RPMI7951 (cell line): Measurements from ENCODE around the gene SCYL1. TPM values are rescaled to one million over a fixed set of nuclear protein-coding genes. Genes with fewer than 3 reads are reported as not detected.

Experiments
- DNase-seq: peaks from one replicate; pipeline ENCODE4 v3.0.0-alpha.2; 2012; ENCODE audit warnings: low read depth
- total RNA-seq: library from RNA; depleted of rRNA; stranded (reverse); fragments of >200 nt; shearing (Covaris generic); gene quantifications from 2 replicates; pipeline ENCODE4 v1.2.3, GENCODE V29; 2014

Gene SCYL1
- total RNA-seq, 1 experiment from 2014 or later: 65.7 TPM

DNA sequence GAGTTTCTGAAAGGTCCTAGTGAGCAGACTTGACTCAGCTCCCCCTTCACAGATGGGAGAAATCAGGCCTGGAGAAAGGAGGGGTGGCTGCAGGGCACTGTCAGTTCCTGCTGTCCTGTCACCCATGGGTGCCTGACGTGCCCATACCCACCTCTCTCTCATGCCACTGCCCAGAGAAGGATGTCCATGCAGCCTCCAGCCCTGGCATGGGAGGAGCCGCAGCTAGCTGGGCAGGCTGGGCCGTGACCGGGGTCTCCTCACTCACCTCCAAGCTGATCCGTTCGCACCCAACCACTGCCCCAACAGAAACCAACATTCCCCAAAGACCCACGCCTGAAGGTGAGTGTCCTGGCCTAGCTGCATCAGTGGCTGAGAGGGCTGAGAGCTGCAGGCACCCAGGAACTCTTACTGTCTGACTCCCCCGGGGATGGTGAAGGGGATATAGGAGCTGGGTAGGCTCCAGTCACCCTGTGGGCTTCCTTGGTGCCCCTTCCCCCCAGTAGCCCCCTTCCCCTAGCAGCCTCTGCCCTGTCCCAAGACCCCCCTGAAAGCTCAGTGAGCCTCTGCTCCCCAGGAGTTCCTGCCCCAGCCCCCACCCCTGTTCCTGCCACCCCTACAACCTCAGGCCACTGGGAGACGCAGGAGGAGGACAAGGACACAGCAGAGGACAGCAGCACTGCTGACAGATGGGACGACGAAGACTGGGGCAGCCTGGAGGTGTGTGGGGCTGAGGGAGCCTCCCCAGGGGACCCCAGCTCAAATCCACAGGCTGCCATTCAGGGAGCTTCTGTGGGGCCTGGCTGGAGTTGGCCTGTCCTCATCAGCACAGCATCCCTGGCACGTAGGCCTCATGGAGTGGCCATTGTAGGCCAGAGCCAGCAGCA, 11.8 kb downstream of the SCYL1 start:
- no peak for DNase-seq

DNA sequence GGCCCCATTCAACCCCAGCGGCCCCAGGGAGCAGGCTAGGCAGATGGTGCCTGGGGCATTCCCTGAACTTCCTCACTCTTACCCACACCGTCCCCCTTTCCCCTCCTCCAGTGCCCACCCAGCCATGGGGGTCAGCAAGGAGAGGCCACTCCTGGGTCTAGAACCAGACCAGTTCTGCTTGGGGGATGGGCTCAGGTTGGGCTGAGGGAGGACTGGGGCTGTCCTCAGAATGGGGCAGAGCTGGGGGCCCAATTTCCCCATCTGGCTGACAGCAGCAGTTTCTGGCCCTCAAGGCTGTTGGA, 12.4 kb downstream of the SCYL1 start:
- DNase-seq: no peak

DNA sequence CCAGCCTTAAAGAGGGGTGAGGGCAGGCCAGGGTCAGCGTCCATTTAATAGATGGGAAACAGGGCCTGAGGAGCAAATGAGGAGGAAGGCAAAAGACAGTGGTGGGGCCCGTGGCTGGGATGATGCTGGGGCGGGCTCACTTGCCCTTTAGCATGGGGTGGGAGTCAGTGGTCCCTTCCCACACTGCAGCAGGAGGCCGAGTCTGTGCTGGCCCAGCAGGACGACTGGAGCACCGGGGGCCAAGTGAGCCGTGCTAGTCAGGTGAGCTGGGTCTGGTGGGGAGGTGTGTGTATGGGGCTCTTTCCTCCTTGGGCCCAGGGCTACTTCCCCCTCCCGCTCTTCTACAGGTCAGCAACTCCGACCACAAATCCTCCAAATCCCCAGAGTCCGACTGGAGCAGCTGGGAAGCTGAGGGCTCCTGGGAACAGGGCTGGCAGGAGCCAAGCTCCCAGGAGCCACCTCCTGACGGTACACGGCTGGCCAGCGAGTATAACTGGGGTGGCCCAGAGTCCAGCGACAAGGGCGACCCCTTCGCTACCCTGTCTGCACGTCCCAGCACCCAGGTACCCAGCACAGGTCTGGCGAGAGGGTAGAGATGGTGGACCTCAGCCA, 12.8 kb downstream of the SCYL1 start:
- DNase-seq: no peak

DNA sequence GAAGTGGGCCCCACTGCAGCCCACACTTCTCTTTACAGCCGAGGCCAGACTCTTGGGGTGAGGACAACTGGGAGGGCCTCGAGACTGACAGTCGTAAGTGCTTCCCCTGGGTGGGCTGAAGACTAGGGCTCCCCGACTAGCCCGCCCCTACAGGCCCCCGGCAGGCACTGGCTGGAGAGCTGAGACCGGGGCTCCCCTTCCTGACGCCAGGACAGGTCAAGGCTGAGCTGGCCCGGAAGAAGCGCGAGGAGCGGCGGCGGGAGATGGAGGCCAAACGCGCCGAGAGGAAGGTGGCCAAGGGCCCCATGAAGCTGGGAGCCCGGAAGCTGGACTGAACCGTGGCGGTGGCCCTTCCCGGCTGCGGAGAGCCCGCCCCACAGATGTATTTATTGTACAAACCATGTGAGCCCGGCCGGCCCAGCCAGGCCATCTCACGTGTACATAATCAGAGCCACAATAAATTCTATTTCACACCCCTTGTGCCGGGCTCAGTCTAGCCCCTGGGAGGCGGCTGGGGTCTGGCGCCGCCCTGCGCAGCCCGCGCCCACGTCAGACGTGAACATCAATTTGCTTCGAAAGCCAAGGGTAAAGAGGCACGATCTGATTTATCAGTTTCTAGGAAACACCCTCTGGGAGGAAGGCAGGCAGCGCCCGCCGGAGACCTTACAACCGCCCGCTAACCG, 13.5 kb downstream of the SCYL1 start:
- no peak for DNase-seq

- no peak for DNase-seq
Measured at GRCh38 chr11:65538915-65539743, 14.2 kb downstream of the SCYL1 start.

GRCh38 chr11:65539744-65540289, 14.9 kb downstream of the SCYL1 start:
- DNase-seq: no peak

GRCh38 chr11:65540290-65541092, 15.6 kb downstream of the SCYL1 start:
- peak; percentile 86 for DNase-seq

DNA sequence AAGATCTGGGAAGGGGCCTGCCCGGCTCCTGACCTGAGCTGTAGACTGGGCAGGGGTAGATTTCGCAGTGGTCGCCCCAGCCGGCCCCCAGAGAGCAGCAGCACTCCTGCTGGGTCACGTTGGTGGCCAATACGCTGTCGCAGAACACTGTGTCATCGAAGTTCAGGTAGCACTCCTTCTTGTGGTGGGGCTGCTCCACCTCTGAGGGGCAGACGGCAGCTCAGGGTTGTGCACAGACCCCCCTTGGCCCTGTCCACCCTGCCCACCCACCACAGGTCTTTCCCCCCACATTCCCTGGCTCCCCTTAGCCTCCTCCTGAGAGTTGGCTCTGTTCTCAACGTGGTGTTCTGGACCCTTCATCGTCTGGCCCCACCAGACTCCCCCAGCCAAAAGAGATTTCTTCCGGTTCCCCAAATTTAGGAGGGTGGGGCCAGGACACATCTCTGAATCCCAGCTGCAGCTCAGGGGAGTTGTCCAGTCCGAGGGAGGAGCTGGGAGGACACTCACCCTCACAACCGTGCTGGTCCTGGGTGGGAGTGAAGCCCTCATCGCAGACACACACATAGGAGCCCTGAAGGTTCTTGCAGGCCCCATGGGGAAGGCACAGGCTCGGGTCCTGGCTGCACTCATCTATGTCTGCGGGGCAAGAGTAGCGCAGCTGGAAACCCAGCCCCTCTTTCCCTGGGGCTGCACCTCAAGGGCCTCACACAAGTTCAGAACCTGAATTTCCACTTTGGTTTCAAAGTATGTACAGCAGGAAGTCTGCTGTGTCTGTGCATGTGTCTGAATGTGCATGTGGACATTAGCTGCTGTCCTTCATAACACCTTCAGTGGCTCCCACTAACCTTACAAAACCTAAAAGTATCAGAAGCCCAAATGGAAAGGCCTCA, 16.5 kb downstream of the SCYL1 start:
- DNase-seq: no peak

DNA sequence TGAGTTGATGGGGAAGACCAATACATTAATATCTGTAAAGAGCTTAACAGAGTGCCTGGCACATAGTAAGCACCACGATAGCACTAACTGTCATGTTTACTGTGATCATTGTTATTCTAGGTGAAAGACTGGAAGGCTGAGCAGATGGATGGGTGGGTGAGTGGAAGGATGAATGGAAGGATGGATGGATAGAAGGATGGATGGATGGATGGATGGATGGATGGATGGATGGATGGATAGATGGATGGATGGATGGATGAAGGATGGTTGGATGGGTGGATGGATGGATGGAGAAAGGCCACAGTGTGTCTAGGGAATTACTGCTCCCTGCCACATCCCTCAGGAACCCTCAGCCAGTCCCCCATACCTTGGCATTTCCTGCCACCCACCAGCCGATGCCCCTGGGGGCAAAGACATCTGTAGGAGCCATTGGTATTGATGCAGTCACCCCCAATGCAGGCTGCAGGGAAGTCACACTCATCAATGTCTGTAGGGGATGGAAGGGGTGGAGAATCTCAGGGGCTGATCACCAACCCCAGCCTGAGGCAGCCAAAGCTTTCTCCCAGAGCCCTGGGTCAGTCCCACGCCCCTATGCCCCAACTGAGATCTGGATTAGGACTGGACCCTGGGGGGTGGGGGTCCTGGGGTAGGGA, 18.0 kb downstream of the SCYL1 start:
- no peak for DNase-seq

DNA sequence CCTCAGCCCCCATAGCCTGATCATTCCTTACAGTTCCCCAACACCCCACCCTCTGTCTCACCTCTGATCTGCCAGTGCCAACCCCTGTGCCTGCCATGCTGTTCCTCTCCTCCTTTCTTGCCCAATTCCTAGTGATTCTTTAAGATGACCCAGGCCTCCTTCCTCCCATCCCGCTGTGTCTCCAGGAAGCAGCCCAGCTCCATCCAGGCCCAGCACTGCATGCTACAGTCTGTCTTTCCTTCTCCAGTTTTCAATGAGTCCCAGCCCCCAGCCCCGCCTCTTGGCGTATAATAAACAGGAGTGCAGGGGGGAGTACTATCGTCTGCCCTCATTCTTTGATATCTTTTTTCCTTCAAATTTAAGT, 21.0 kb downstream of the SCYL1 start:
- DNase-seq: no peak

DNA sequence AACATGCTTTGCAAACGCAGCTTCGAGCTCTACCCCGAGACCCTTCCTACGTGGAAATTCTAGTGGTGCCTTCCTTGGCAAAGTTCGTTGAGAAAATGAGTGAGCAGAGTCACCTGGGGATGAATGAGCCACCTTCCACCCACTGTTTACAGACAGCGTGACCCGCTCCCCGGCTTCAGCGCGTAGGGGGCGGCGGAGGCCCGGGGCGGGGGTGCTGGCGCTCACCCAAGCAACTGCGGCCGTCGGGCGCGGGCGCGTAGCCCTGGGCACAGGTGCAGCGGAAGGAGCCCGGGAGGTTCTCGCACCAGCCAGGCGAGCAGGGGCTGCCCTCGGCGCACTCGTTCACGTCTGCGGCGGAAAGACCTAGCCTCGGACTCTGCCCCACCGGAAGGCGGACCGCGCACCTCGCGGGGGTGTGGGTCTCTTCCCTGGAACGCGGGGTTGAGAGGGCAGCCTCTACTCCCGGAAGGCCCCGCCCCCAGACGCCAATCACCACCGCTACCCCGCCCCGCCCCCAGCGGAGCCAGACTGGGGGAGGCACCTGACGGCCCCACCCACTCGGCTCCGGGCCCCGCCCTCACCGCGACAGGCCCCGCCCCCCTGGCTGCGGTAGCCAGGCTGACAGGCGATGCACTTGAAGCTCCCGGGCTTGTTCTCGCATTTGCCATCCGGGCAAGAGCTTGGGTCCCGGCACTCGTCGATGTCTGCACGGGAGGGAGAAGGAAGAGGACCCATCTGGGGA, 21.5 kb downstream of the SCYL1 start:
- DNase-seq: no peak

DNA sequence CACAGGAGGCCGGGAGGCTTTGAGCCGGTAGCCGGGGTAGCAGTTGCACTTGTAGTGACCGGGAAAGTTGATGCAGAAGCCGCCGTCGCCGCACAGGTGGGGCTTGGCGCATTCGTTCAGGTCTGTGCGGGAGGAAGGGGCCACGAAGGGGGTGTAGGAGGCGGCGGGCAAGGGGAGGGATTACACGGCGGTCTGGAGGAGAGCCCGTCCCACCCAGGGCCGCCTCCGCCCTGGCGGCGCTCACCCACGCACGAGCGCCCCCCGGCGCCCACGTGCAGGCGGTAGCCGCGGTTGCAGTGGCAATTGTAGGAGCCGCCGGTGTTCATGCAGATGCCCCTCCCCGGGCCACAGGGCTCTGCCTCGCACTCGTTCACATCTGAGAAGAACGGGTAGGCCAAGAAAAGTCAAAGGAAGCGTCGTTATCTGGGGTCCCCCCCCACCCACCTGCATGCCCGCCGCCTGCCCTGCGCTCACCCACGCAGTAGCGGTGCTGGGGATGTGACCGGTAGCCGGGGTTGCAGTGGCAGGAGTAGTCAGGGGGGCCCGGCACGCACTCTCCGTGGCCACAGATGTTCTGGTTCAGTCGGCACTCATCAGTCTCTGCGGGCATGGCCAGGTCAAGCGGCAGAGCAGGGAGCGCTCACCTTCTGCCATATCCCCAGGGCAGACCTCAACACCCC, 22.7 kb downstream of the SCYL1 start:
- no peak for DNase-seq

DNA sequence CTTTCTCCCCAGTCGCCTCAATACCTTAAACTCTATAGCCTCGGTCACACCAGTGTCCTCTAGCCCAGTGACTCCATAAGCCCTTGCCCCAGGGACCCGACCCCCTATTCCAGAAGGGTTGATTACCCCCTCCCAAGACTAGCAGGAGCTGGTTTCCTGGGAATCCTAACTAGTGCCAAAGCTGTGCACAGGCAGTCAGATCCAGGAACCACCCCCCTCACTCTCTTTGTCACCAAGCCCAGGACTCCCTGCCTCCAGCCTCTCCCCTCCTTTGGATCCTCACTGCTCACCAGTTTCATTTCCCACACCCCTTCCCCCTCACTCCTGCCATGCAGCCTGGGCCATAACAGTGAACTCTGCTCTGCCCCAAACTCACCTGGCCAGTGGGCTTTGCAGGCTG, 23.5 kb downstream of the SCYL1 start:
- DNase-seq: no peak

- DNase-seq: no peak
Measured at GRCh38 chr11:65549096-65549495, 24.2 kb downstream of the SCYL1 start.

GRCh38 chr11:65551572-65552387, 26.9 kb downstream of the SCYL1 start:
- DNase-seq: no peak

DNA sequence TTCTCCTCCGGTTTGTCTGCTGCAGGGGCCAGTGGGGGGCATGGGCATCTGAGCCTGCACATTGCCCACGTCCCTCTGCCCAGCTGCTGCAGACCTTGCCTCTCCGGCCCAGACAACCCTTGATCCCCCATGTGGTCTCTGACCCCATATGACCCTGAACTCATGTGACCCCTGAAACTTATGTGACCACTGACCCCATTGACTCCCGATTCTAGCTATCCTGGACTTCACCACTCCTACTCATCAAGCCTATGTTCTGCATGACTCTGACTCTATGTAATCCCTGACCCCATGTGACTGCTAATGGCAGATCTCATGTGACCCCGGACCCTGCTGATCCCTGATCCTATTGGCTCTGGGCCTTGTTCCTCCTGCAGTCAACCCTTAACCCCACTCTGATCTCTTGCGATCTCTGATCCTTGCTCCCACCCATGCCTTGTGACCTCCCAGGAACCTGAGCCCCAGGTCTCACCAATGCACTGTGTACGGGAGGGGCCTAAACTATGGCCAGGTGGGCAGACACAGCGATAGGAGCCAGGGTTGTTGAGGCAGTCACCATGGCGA, 27.6 kb downstream of the SCYL1 start:
- no peak for DNase-seq
